Esophagus muscularis mucosa (tissue), 4 donors: ENCODE results near the gene CBL.

ENCODE experiments used
- CTCF ChIP-seq, 3 experiments: fragments of 200-600 bp in 2 of 3; fragments of 450-650 bp in 1 of 3; sonication (generic) in 2 of 3; IDR thresholded peaks; one replicate each; pipeline ENCODE4 v1.5.1; 2017 to 2019; ENCODE audit warnings: antibody characterized with exemption in 3 of 3, mild to moderate bottlenecking in 2 of 3, moderate library complexity in 1 of 3
- EP300 ChIP-seq: sonication (generic); formaldehyde crosslinking; IDR thresholded peaks from one replicate; pipeline ENCODE4 v1.6.1; 2017; ENCODE audit warnings: antibody characterized with exemption
- POLR2A ChIP-seq: fragments of 450-650 bp; IDR thresholded peaks from one replicate; pipeline ENCODE4 v1.6.1; 2017; ENCODE audit warnings: antibody characterized with exemption, moderate library complexity, mild to moderate bottlenecking, low read depth
- POLR2AphosphoS5 ChIP-seq, 2 donors: sonication (generic); formaldehyde crosslinking; IDR thresholded peaks; one replicate each; pipeline ENCODE4 v1.6.1; 2017; ENCODE audit warnings: antibody characterized with exemption in 2 of 2

GRCh38 chr11:119236490-119236889 is 30.4 kb downstream of the CBL start:
- TF ChIP-seq CTCF (IDR thresholded peaks at IDR 0.05) (no peak), POLR2AphosphoS5 (IDR thresholded peaks at IDR 0.05) (no peak), POLR2A (no peak), EP300 (no peak)
